HG02840 (cell line): ENCODE data around the gene FNDC3B.

ENCODE experiments used
- ATAC-seq: cut with Tn5 transposase; IDR thresholded peaks from one replicate; pipeline ENCODE4 v1.9.1; 2021; ENCODE audit warnings: mild to moderate bottlenecking, moderate library complexity, moderate number of reproducible peaks; ENCODE audit not compliant: unreplicated experiment, low FRiP score

Gene FNDC3B

DNA sequence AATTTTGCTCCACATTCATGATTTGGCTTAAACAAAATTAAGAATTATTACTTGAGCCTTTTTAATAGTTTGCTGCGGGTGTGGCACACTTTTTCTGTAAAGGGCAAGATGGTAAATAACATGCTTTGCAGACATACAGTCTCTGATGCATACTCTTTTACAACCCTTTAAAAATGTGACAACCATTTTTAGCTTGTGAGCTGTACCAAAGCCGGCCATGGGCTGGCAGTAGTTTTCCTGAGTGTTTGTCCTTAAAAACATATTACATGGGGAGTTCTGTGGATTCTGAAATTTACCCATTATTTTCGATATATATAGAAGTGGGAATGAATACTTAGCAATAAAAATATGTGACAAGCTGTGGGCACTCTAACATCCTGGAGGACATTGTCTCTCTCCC lies 163.4 kb downstream of the FNDC3B start:
- ATAC-seq = no peak

DNA sequence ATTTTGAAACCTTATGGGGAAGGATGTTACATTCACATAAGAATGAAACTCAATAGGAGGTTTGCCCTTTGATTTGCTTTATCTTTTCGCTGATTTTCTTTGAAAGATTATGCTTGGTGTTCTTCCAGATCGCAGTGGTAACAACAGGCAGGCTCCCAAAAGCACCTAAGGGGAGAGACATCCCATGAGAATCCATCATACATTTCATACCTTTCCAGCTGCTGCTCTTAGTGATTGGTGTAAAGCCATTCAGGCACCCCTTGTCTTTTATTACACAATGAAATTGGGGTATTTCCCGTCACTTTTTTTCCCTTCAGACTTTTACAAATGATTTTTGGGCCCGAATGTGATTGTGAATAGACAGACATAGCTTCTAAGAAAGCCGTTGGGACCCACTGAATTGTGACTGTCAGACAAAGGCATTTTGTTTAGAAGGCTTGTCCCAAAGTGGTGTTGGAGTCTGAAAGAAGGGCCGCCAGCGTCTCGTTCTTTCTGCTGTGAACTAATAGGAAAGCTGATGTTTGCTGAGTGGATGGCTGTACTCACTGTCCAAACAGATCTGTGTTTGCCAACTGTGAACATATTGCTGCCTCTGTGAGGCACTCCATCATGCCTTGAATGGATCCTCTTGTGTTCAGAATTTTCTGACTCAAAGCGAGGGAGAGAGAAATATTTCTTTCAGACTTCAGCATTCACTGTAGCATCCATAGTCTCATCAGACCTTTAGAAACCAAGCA lies 164.3 kb downstream of the FNDC3B start:
- ATAC-seq = no peak

GRCh38 chr3:172204716-172205115 lies 165.3 kb downstream of the FNDC3B start:
- ATAC-seq = no peak

- ATAC-seq = no peak
These were observed 169.4 kb downstream of the FNDC3B start for GRCh38 chr3:172208586-172209332.

DNA sequence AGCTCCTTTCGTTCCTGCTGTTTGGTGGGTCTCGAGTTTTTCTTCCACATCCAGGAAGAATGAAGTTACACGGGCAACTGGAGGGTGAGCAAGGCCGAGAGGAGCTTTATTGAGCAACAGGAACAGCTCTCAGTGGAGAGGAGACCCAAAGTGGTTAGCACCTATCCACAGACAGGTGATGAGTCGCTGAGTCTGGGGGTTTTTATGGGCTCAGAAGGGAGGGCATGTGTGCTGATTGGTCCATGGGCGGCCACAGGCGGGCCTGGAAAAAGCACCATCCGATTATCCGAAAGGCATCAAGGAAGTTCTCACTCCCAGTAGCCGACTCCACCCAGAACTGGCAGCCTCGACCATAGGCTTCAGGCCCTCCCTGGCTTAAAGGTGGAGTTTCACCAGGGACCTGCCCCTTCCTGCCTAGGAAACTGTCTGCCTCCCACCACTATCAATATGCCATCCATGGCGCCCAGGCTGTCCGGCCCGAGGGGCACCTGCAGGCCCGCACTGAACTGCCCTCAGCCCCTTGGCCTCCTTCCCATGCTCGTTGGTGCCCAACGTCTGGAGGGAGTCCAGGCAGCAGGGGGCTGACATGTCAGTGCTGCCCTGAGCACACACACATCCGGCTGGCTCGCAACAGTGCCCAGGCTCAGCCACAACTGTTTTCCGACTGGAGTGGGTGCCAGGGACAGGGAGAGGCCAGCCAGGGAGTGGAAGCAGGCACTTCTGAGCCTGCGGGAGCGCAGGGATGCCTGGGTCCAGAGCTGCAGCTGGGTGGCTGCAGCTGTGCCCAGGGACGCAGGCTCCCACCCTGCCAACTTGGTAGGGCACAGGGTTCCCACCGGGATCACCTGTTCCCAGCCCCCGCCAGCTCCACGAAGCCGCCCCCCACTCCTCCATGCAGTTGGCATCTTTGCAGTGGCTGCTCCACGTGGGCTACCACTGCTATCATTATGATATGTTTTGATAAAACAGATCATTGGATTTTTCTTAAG lies 170.2 kb downstream of the FNDC3B start:
- no peak for ATAC-seq

DNA sequence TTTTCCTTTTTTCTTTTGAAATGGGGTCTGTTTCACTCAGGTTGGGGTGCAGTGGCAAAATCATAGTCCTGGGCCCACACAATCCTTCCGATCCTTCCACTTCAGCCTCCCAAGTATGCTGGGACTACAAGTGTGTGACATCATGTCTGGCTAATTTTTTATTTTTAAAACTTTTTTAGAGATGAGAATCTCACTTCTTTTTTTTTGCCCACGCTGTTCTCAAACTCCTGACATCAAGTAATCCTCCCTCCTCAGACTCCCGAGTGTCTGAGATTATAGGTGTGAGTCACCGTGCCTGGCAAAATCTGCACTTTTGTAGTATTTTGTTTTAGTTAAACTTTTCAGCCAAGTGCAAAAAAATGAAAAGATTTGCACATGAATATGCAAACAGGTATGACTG lies 171.0 kb downstream of the FNDC3B start:
- ATAC-seq = no peak

- no peak for ATAC-seq
These were observed 171.7 kb downstream of the FNDC3B start for GRCh38 chr3:172211123-172211522.

GRCh38 chr3:172213200-172213599 lies 173.8 kb downstream of the FNDC3B start:
- ATAC-seq = no peak

- no peak for ATAC-seq
These were observed 174.5 kb downstream of the FNDC3B start for GRCh38 chr3:172213904-172214303.

GRCh38 chr3:172216267-172216666 lies 176.9 kb downstream of the FNDC3B start:
- ATAC-seq = no peak

DNA sequence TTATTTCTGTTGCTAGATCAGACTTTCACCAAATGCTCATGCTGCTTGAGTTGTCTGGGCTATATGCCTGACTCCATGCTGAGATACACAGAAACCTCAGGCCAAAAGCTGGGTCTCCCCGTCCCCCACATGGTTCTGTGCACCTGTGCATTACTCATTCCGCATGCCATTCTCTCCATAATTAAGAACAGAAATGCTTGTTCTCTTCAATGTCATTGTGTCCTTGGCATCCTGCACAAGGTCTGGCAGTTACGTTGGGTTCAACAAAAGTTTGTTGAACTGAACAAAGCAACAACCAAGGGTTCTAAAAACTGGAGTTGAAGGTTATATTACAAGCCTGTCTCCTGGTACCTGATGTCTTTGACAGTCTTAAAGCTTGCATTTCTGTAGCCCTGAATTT lies 177.5 kb downstream of the FNDC3B start:
- no peak for ATAC-seq

GRCh38 chr3:172217877-172218276 lies 178.5 kb downstream of the FNDC3B start:
- no peak for ATAC-seq

- ATAC-seq = no peak
These were observed 179.3 kb downstream of the FNDC3B start for GRCh38 chr3:172218350-172219323.

GRCh38 chr3:172219750-172220149 lies 180.4 kb downstream of the FNDC3B start:
- ATAC-seq = no peak

DNA sequence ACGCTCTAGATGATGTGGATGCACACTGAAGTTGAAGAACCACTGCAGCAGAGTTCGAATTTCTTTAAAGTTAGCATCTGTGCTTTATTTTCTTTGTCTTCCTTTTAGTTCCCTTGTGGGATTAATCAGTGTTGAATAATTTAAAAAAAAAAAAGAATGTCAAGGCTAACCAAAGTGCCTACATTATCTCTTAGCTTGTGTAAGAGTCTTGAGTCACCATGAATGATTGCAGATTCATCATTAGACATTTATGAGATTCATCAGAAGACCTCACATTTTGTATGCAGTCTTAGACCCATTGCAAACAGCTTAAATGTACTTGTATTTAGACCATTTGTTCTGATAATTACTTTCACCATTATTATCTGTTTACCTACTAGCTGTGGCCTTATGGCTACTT lies 182.2 kb downstream of the FNDC3B start:
- no peak for ATAC-seq

GRCh38 chr3:172222478-172223071 lies 183.2 kb downstream of the FNDC3B start:
- ATAC-seq = no peak

- ATAC-seq = no peak
These were observed 184.5 kb downstream of the FNDC3B start for GRCh38 chr3:172223870-172224269.

DNA sequence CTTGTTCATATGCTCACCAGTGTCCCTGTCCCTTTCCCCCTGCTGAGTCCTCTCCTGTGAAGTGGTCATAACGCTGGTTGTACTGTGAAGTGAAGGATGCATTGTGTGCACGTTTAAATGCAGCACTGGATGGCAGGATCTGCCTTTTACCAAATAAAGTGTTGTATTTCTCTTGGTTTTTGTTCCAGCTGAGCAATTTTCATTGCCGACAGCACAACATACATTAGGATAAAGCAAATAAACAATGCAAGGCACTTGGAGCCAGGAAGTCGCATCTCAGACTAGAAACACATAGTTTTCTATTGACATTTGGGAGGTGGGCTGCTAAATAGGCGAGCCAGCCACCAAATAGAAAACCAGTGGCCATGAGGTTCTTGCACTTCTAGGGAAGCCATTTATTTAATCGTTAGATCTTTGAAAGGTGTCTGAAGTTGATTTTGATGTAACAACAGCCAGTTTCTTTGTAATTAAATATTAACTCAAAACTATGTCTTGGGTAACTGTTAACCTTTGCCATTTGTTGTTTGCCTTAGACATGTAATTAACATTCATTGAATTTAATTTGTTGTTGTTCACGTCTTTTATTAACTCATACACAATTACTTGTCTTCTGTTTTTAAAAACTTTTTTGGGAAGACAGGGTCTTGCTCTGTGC lies 185.3 kb downstream of the FNDC3B start:
- no peak for ATAC-seq

DNA sequence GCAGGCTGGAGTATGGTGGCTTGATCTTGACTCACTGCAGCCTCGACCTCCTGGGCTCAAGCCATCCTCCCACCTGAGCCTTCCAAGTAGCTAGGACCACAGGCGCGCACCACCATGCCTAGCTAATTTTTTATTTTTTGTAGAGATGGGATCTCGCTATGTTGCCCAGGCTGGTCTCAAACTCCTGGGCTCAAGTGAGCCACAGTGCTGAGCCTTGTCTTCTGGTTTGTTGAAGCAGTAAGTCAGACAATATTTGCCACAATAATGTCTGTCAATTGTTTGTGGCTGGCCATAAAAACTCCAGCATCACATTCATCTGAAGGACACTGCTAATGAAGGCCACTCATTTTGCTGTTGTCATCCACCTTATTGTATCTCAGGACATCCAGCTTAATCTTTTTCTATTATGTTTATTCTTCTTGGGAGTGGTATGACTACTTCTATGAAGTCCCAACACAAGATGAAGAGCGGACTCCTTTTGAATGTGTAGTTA lies 185.9 kb downstream of the FNDC3B start:
- no peak for ATAC-seq
